ENCODE measurements around the gene SLC11A1.

SLC11A1 gene

DNA sequence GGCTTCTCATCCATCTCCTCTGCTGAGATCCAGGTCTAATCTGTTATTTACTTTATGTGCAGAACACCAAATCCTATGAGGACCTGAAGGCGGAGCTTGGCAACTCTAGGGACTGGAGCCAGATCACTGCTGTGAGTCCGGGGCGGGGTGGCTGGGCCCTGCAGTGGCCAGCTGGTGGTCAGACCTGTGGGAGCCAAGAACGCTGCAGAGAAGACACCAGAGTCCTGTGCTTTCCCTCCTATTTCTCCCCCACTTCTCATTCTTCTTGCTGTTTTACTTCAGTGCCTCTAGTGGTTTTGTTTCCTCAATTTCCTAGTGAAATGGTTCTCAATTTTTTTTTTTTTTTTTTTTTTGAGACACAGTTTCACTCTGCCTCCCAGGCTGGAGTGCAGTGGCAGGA is 56.5 kb downstream of the SLC11A1 start:
- H3K4me3 ChIP-seq (ENCODE audit: control insufficient read depth, low read depth, low read length) = no peak overlapping the region
- TF ChIP-seq, protein P1, sequence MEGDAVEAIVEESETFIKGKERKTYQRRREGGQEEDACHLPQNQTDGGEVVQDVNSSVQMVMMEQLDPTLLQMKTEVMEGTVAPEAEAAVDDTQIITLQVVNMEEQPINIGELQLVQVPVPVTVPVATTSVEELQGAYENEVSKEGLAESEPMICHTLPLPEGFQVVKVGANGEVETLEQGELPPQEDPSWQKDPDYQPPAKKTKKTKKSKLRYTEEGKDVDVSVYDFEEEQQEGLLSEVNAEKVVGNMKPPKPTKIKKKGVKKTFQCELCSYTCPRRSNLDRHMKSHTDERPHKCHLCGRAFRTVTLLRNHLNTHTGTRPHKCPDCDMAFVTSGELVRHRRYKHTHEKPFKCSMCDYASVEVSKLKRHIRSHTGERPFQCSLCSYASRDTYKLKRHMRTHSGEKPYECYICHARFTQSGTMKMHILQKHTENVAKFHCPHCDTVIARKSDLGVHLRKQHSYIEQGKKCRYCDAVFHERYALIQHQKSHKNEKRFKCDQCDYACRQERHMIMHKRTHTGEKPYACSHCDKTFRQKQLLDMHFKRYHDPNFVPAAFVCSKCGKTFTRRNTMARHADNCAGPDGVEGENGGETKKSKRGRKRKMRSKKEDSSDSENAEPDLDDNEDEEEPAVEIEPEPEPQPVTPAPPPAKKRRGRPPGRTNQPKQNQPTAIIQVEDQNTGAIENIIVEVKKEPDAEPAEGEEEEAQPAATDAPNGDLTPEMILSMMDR (IDR thresholded peaks at IDR 0.05; ENCODE audit: control insufficient read depth, insufficient read depth, low read depth, low read length, missing control alignments) = no peak
- no peak for DNase-seq (ENCODE audit: low read depth)

DNA sequence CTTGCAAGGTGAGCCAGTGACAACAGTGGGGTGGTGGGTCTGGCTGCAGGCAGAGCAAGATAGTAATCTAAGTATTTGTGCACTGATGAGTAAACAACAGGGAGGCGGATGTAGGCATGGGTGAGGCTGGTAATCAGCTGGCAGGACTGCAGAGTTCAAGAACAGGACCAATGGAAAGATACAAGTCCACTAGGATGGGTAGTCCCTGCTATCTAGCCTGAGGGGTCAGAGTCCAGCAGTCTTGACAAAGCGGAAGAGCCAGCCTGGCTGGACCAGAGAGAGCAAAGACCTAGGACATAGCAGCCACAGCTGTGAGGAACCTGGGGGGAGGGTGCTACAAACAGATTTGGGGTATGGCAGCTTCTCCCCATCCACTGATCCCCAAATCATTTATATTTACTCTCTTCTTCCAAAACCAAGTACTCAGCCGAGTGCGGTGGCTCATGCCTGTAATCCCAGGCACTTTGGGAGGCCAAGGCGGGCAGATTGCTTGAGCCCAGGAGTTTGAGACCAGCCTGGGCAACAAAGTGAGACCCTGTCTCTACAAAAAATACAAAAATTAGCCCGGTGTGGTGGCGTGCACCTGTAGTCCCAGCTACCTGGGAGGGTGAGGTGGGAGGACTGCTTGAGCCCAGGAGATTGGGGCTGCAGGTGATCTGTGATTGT is 62.8 kb downstream of the SLC11A1 start:
- TF ChIP-seq, protein P1 (IDR thresholded peaks at IDR 0.05; ENCODE audit: control insufficient read depth, insufficient read depth, low read depth, low read length, missing control alignments) = no peak
- H3K4me3 ChIP-seq (ENCODE audit: control insufficient read depth, low read depth, low read length) = no peak overlapping the region
- DNase-seq (ENCODE audit: low read depth) = no peak

DNA sequence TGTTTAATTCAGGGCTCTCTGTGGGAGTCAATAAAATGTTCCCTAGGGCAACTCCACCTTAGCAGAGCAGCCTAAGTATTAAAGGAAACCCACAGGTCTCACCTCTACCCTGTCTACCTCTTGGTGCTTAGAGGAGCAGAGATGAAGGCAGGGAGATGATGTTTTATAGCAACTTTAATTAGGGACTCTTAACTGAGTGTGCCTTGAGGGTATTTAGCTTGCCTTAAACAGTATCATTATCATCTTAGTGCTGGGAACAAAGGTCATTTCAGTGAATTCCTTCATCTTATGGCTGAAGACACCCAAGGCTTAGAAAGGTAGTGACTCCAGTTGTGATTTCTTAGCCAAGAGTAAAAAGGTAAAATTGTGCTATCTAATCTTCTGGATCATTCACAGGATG is 63.5 kb downstream of the SLC11A1 start:
- TF ChIP-seq, protein P1 (IDR thresholded peaks at IDR 0.05; ENCODE audit: control insufficient read depth, insufficient read depth, low read depth, low read length, missing control alignments) = no peak
- no peak for DNase-seq (ENCODE audit: low read depth)
- no peak overlapping the region for H3K4me3 ChIP-seq (ENCODE audit: control insufficient read depth, low read depth, low read length)
